ENCODE measurements around the gene C10orf90. TPM values are rescaled to one million over a fixed set of nuclear protein-coding genes. Genes with fewer than 3 reads are reported as not detected.

Gene C10orf90
- total RNA-seq, 2 donors from 2014 or later = 0.33 TPM; not detected in 1

GRCh38 chr10:126581648-126582046 lies 88.8 kb downstream of the C10orf90 start:
- H3K36me3 ChIP-seq (ENCODE audit: control insufficient read depth, insufficient read depth, low read length) = no peaks in the 10 kb centered on the region
- no peak overlapping the region for H3K9ac ChIP-seq (ENCODE audit: extremely low read depth, low read length, poor library complexity, severe bottlenecking)
- Mint-ChIP-seq H3K27me3 (ENCODE audit: insufficient read depth) (peaks cover 3% of the 10 kb centered on the region), H3K36me3 (ENCODE audit: low read depth) (no peaks in the 10 kb centered on the region), H3K4me3 (no peak overlapping the region), H3K9me3 (peaks cover 2% of the 10 kb centered on the region), H3K27ac (no peak overlapping the region), H3K4me1 (peaks cover 14% of the 10 kb centered on the region)
- no peaks in the 10 kb centered on the region for H3K9me3 ChIP-seq (ENCODE audit: control insufficient read depth, low read length)
- no peaks in the 10 kb centered on the region for H3K4me1 ChIP-seq (ENCODE audit: control insufficient read depth, insufficient read depth, low read length)
- no peak for TF ChIP-seq CTCF (conservative IDR thresholded peaks at IDR 0.05)
- no peaks in the 10 kb centered on the region for H3K27me3 ChIP-seq (ENCODE audit: control insufficient read depth, insufficient read depth, low read length, poor library complexity, severe bottlenecking)
- no peak for DNase-seq
- H3K27ac ChIP-seq (ENCODE audit: low read depth, low read length) = no peak overlapping the region
- no peak overlapping the region for H3K4me3 ChIP-seq (ENCODE audit: low read length)
- WGBS, 2 experiments (ENCODE audit: insufficient coverage in 1 of 2, insufficient read length in 1 of 2) = 90 to 93% methylated on average over 6 to 7 of the region's 7 CpGs

GRCh38 chr10:126580873-126581647 lies 89.4 kb downstream of the C10orf90 start:
- H3K27ac Mint-ChIP-seq = no peak overlapping the region
- no peak for DNase-seq
- Histone ChIP-seq H3K4me3 (ENCODE audit: low read length) (no peak overlapping the region), H3K9ac (ENCODE audit: extremely low read depth, low read length, poor library complexity, severe bottlenecking) (no peak overlapping the region), H3K36me3 (ENCODE audit: control insufficient read depth, insufficient read depth, low read length) (no peaks in the 10 kb centered on the region), H3K27ac (ENCODE audit: low read depth, low read length) (no peak overlapping the region), H3K4me1 (ENCODE audit: control insufficient read depth, insufficient read depth, low read length) (no peaks in the 10 kb centered on the region), H3K9me3 (ENCODE audit: control insufficient read depth, low read length) (no peaks in the 10 kb centered on the region), H3K27me3 (ENCODE audit: control insufficient read depth, insufficient read depth, low read length, poor library complexity, severe bottlenecking) (no peaks in the 10 kb centered on the region)
- peaks cover 3% of the 10 kb centered on the region for H3K27me3 Mint-ChIP-seq (ENCODE audit: insufficient read depth)
- H3K4me1 Mint-ChIP-seq = peaks cover 12% of the 10 kb centered on the region
- no peaks in the 10 kb centered on the region for H3K36me3 Mint-ChIP-seq (ENCODE audit: low read depth)
- no peak overlapping the region for H3K4me3 Mint-ChIP-seq
- H3K9me3 Mint-ChIP-seq = peaks cover 5% of the 10 kb centered on the region
- 89% methylated on average over 8 to 10 of the region's 10 CpGs for WGBS, 2 experiments (ENCODE audit: insufficient coverage in 1 of 2, insufficient read length in 1 of 2)
- no peak for TF ChIP-seq CTCF (conservative IDR thresholded peaks at IDR 0.05)

- Histone ChIP-seq H3K4me1 (ENCODE audit: control insufficient read depth, insufficient read depth, low read length) (no peaks in the 10 kb centered on the region), H3K9ac (ENCODE audit: extremely low read depth, low read length, poor library complexity, severe bottlenecking) (no peak overlapping the region), H3K4me3 (ENCODE audit: low read length) (no peak overlapping the region), H3K27ac (ENCODE audit: low read depth, low read length) (no peak overlapping the region), H3K9me3 (ENCODE audit: control insufficient read depth, low read length) (peaks cover 17% of the 10 kb centered on the region), H3K27me3 (ENCODE audit: control insufficient read depth, insufficient read depth, low read length, poor library complexity, severe bottlenecking) (no peaks in the 10 kb centered on the region), H3K36me3 (ENCODE audit: control insufficient read depth, insufficient read depth, low read length) (no peaks in the 10 kb centered on the region)
- 100% methylated on average over 1 of the region's 2 CpGs; no CpG with 5 or more reads in 1 of the 2 experiments for WGBS, 2 experiments (ENCODE audit: insufficient coverage in 1 of 2, insufficient read length in 1 of 2)
- TF ChIP-seq CTCF (conservative IDR thresholded peaks at IDR 0.05) = no peak
- Mint-ChIP-seq H3K27ac (no peak overlapping the region), H3K9me3 (peaks cover 23% of the 10 kb centered on the region), H3K4me1 (peaks cover 4% of the 10 kb centered on the region), H3K27me3 (ENCODE audit: insufficient read depth) (peaks cover 3% of the 10 kb centered on the region), H3K36me3 (ENCODE audit: low read depth) (no peaks in the 10 kb centered on the region), H3K4me3 (no peak overlapping the region)
- no peak for DNase-seq
Measured at GRCh38 chr10:126576336-126576735, 94.2 kb downstream of the C10orf90 start.

Measured in endodermal cell (in vitro differentiated cells).